ENCODE data around the gene C7orf57.

GRCh38 chr7:48084727-48085432 lies 49.5 kb downstream of the C7orf57 start:
- no peak for TF ChIP-seq EZH2 (IDR thresholded peaks at IDR 0.05)
- no peak for TF ChIP-seq POLR2AphosphoS5 (IDR thresholded peaks at IDR 0.05; ENCODE audit: borderline replicate concordance, low read depth, low read length)
- no peak for TF ChIP-seq FOXP2 (optimal IDR thresholded peaks at IDR 0.05; ENCODE audit: control extremely low read depth, extremely low read length, insufficient read depth)
